T1000 (cell line): ENCODE results near the gene KRI1.

Experiments
- DNase-seq: peaks from one replicate; lab custom pipeline; 2025; ENCODE audit warnings: mixed read lengths; lab: John Stamatoyannopoulos, UW

The KRI1 gene

GRCh38 chr19:10518444-10519361 is 47.1 kb downstream of the KRI1 start:
- no peak for DNase-seq

DNA sequence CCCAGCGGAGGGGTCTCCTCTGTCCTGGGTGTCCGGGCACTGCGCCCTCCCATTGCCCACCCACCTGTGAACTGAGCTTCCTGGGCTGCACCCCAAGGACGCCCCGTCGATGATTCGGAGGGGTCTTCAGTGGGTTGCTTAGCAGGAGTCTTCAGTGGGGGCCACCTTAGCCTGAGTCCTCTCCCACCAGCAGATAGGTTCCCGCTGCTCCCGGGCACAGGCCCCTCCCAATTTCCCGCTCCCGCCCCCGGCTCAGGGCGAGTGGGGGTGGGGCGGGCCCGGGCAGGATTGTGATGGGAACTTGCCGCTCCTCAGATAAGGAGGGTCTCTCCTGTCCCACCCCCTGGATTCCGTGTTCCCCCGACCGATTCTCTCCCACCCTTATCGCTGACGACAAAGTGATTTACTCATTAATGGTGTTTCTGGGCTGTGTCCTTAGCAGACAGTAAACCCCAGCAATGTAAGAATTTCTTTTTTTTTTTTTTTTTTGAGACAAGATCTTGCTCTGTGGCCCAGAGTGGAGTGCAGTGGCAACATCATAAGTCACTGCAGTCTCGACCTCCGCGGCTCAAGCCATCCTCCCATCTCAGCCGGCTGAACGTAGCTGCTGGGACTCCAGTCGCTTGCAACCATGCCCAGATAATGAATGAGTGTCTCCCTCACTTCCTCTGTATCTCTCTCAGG is 47.9 kb downstream of the KRI1 start:
- DNase-seq = no peak

DNA sequence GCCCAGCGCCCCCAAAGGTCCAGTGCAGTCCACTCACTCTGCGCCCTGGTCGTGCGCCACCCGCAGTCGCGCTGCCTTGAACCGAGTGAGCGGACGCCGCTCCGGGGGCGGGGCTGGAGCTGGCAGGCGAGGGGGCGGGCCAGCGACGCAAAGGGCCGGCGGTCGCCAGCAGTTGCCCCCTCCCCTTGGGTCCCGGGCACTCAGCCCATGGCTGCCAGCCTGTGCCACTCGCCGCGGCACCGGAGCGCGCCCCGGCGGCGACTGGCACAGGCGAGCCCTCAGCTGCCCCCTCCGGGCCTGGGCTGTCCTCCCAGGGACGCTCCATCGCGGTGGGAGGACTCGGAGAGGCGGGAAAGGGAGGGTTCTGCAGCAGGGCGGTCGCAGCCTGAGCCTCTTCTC is 48.5 kb downstream of the KRI1 start, which contains the start of gene S1PR5:
S1PR5 (minus strand) TSS at position 87 of the 399 bp plus-strand sequence. CDS start 2,436 bp downstream, outside the sequence.
- DNase-seq = no peak

DNA sequence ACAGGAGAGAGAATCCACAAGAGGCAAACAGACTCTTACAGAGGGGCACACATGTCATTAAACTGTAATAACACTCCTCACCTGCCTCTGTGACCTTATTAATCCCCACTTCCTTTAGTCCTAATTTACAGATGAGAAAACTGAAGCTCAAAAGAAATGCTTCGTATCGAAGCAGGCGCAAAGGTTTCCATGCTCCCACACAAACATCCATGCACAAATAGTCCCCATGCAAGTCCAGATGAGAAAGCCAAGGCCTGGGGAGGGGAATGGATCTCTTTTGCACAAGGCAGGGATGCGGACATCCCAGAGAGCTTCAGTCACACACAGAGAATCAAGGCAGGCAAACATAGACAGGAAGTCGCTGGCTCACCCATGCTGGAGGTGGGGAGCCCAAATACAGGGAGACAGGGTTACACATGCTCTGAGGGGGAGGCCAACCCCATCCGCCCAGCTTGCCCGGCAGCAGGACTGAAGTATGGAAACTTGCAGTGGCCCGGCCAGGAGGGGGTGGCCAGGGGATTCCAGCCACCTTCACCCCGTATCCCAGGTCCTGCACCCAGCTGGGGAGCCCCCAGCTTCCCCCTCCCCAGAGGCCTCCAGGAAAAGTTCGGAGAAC is 49.0 kb downstream of the KRI1 start:
- DNase-seq = no peak

GRCh38 chr19:10516064-10516385 is 49.8 kb downstream of the KRI1 start:
- no peak for DNase-seq

DNA sequence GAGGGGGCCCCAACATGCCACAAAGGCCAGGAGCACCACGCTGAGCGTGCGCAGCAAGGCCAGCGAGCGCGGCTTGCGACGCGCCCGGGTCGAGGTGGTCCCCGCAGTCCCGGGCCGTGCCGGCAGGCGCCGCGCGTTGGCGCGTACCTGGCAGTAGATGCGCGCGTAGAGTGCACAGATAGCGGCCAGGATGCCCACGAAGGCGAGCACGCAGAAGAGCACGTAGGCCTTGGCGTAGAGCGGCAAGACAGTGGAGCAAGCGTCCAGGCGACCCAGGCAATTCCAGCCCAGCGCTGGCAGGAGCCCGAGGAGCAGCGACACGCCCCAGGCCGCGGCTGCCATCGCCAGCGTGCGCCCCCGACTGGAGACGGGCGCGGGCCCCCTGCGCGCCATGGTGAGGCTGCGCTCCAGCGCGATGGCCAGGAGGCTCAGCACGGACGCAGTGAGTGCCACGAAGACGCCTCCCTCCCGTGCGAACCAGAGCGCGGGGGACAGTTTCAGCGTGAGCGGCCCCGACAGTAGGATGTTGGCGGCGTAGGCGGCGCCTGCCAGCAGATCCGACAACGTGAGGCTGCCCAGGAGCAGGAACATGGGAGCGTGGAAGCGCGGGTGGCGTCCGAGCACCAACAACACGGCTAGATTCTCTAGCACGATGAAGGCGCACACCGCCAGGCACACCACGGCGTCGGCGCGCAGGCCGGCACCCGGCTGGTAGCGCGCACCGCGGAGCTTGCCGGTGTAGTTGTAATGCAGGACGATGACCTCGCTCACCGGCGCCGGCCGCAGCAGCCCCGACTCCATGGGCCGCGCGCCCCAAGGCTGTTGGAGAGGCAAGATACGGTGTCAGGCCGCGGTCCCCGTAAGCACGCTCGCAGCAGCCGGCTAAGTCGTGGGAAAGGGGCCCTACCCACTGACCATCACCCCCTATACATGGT is 51.3 kb downstream of the KRI1 start:
- no peak for DNase-seq

GRCh38 chr19:10513223-10513622 is 52.6 kb downstream of the KRI1 start:
- DNase-seq = no peak

- DNase-seq = no peak
Measured at GRCh38 chr19:10510301-10510802, 55.5 kb downstream of the KRI1 start.

GRCh38 chr19:10508707-10509106 is 57.1 kb downstream of the KRI1 start:
- no peak for DNase-seq

DNA sequence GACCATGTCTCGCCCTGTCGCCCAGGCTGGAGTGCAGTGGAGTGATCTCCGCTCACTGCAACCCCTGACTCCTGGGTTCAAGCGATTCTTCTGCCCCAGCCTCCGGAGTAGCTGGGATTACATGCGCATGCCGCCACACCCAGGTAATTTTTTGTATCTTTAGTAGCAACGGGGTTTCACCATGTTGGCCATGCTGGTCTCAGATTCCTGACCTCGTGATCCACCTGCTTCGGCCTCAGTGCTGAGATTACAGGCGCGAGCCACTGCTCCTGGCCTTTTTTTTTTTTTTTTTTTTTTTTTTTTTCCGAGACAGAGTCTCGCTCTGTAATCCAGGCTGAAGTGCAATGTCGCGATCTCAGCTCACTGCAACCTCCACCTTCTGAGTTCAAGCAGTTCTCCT is 57.8 kb downstream of the KRI1 start:
- no peak for DNase-seq

GRCh38 chr19:10505583-10506229 is 60.1 kb downstream of the KRI1 start:
- no peak for DNase-seq
